ENCODE measurements around the gene ANO1. TPM values are rescaled to one million over a fixed set of nuclear protein-coding genes. Genes with fewer than 3 reads are reported as not detected.

Gene ANO1
- total and polyA plus RNA-seq, 12 donors, result 0.67 to 6.7 (median 2.2) TPM

GRCh38 chr11:70233034-70233433, 154.9 kb downstream of the ANO1 start:
- TF ChIP-seq POLR2A (IDR thresholded peaks at IDR 0.05), result no peak
- TF ChIP-seq CTCF (IDR thresholded peaks at IDR 0.05), result no peak
- no peaks in the 10 kb centered on the region for H3K9me3 ChIP-seq (replicated peaks in 1 of 3)
- intact Hi-C loops (cut with DNase I), result no loop called here
- no peak for DNase-seq
- H3K36me3 ChIP-seq (replicated peaks in 1 of 2), result no peaks in the 10 kb centered on the region
- no peaks in the 10 kb centered on the region for H3K27me3 ChIP-seq
- H3K4me1 ChIP-seq (replicated peaks in 1 of 2), result no peaks in the 10 kb centered on the region
- no peak overlapping the region for H3K27ac ChIP-seq
- no peak overlapping the region for H3K4me3 ChIP-seq

GRCh38 chr11:70233511-70233934, 155.4 kb downstream of the ANO1 start:
- H3K27me3 ChIP-seq, result no peaks in the 10 kb centered on the region
- 64 to 80% (median 73%) methylated on average over 6 to 11 of the region's 11 CpGs for WGBS, 4 donors
- intact Hi-C loops (cut with DNase I), result no loop called here
- H3K9me3 ChIP-seq (replicated peaks in 1 of 3), result no peaks in the 10 kb centered on the region
- no peaks in the 10 kb centered on the region for H3K4me1 ChIP-seq (replicated peaks in 1 of 2)
- DNase-seq, result no peak
- no peak overlapping the region for H3K4me3 ChIP-seq
- H3K36me3 ChIP-seq (replicated peaks in 1 of 2), result no peaks in the 10 kb centered on the region
- no peak for TF ChIP-seq CTCF (IDR thresholded peaks at IDR 0.05)
- no peak for TF ChIP-seq POLR2A (IDR thresholded peaks at IDR 0.05)
- no peak overlapping the region for H3K27ac ChIP-seq

GRCh38 chr11:70233962-70234361, 155.8 kb downstream of the ANO1 start:
- 90 to 93% (median 92%) methylated on average over 8 to 9 of the region's 9 CpGs for WGBS, 4 donors
- TF ChIP-seq CTCF (IDR thresholded peaks at IDR 0.05) (no peak), POLR2A (IDR thresholded peaks at IDR 0.05) (no peak)
- intact Hi-C loops (cut with DNase I), result no loop called here
- H3K27me3 ChIP-seq, result no peaks in the 10 kb centered on the region
- no peaks in the 10 kb centered on the region for H3K36me3 ChIP-seq (replicated peaks in 1 of 2)
- DNase-seq, result no peak
- H3K9me3 ChIP-seq (replicated peaks in 1 of 3), result no peaks in the 10 kb centered on the region
- no peaks in the 10 kb centered on the region for H3K4me1 ChIP-seq (replicated peaks in 1 of 2)
- H3K4me3 ChIP-seq, result no peak overlapping the region
- H3K27ac ChIP-seq, result no peak overlapping the region

Small RNA genes within 50 kb of the gene (small RNA-seq; reads per million reads assigned to genes)
- 0 reads per million in 2 donors for gene RNU6-1175P

Other genes starting within 250 kb of the ANO1 start
- 10 to 100 TPM; 15.7 to 37.9 (median 26.7) TPM for gene FADD, start 125.0 kb downstream of the ANO1 start, total RNA-seq
- gene FADD, start 125.0 kb downstream of the ANO1 start, polyA plus RNA-seq, result 10 to 100 TPM in 1 of 3 donors, 1 to 10 TPM in 2; 8.9 to 34.0 (median 9.2) TPM
- gene PPFIA1, start 192.4 kb downstream of the ANO1 start, total RNA-seq, result 10 to 100 TPM; 25.8 to 58.6 (median 38.5) TPM
- 10 to 100 TPM; 28.9 to 33.1 (median 32.9) TPM for gene PPFIA1, start 192.4 kb downstream of the ANO1 start, polyA plus RNA-seq